HL-60 (cell line): Measurements from ENCODE around the gene FAM177B.

Experiments used
- CTCF ChIP-seq: IDR thresholded peaks from one replicate; pipeline ENCODE4 v1.5.1; 2011; ENCODE audit warnings: low read length, control low read depth, inconsistent platforms; ENCODE audit not compliant: insufficient read depth
- GABPA ChIP-seq: IDR thresholded peaks from 2 replicates; pipeline ENCODE4 v1.6.1; 2012; ENCODE audit warnings: low read depth
- POLR2AphosphoS5 ChIP-seq: IDR thresholded peaks from 2 replicates; pipeline ENCODE4 v1.6.1; 2012; ENCODE audit warnings: low read depth
- SPI1 ChIP-seq: IDR thresholded peaks from 2 replicates; pipeline ENCODE4 v1.6.1; 2012; ENCODE audit warnings: low read depth, mild to moderate bottlenecking, borderline replicate concordance

GRCh38 chr1:222702210-222702609 is 34.8 kb upstream of the FAM177B start:
- TF ChIP-seq POLR2AphosphoS5 (no peak), CTCF (no peak), GABPA (no peak), SPI1 (no peak)
